CD4-positive, alpha-beta T cell treated with Interleukin-12 subunit alpha and Interleukin-12 subunit beta, for 1 hour (primary cell): ENCODE measurements around the gene ABHD6.
"Not testable (repeated sequence)": the region's sequence is repeated elsewhere in the genome, so short reads cannot be mapped to it uniquely, and the experiment has no call there.

Experiments
- DNase-seq: peaks from one replicate; pipeline ENCODE4 v3.0.0-alpha.2; 2020

The ABHD6 gene

DNA sequence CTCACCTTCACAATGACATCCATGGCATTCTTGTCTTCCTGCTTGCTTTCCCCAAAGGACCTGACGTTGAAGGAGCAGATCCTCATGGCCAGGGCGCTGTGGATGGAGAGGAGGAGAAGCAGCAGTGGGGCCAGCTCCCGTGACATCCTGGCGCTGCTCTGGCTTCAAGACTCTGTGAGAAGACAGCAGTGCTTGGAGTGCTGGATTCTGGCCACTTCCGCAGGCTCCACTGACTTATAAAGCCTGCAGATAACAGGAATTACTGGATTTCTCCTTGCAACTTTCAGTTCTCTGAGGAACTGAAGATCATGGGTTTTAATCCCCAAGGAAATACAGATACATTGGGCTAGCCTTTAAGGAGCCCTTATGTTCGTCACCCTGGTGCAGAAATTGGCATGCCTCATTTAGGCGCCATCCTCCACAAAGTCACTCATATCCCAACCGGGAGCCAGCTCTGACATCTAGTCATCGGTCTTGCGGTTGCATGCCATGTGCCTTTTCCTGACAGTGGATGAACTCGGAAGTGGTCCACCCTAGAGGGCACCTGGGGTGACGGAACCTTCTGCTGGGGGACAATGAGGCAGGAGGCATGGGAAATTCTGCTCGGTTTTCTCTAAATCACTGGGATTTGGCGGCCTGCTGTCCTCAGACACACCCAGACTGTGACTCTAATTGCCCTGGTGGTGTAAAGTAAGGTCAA, 26.7 kb upstream of the ABHD6 start, which contains the start of gene DNASE1L3:
Gene DNASE1L3, minus strand, starts transcription at position 212 of the 700 bp plus-strand sequence. Its CDS starts 66 bp downstream, at position 146.
- no peak for DNase-seq

DNA sequence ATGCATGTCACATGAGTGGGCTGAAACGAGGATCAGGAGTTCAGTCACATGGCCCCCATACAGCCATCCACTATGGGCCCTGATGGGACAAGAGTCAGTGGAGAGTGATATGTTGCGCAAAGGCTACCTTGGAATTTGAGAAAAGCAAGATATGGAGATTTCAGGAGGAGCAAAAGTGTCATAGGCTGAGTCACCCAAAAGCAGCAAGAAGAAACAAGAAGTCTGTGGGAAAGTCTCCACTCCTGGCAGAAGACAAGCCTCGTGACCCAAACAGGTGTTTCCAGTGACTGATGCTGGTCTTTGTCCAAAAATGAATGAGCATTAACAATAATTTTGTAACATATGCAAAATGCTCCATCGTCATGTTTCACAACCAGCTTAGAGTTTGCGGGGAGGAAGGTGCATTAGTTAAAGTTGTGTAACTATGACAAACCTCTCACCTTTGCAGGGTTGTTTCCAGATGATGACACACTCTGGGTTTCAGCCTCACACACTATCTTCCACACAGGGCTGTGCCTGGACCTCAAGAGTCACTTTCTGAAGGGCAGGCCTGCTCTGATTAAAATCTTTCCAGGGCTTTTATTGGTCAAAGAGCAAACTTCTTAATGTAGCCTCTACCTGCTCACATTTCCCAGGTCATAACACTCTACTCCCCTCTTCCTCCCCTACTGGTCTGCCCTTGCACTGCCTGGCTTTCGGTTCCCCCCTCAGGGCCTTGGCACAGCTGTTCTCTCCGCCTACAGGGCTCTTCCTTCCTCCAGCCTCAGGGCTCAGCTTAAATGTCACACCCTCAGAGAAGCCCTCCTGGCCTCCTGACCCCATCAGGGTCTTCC, 22.9 kb upstream of the ABHD6 start:
- DNase-seq = peak; percentile 10

DNA sequence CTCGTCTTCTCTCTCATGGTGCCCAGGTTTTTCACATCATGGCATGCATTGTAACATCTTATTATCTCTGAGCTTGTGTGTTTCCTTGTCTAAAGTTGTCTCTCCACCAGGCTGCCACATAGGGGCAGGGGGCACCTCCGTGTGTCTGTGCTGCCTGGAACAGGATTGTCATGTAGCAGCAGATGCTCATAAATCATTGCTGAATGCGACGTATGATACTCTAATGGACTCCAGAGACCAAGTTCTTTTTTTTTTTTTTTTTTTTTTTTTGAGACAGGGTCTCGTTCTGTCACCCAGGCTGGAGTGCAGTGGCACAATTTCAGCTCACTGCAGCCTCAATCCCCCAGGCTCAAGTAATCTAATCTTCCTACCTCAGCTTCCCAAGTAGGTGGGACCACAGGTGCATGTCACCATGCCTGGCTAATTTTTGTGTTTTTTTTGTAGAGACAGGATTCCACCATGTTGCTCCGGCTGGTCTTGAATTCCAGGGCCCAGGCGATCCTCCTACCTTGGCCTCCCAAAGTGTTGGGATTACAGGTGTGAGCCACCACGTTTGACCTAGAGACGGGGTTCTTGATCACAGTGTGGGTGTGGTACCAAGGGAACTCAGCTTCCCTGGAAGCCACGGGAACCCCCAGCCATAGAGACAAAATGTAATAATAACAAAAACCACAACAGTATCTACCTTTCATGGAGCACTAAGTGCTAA, 22.1 kb upstream of the ABHD6 start:
- no peak for DNase-seq

- DNase-seq = no peak
Observed at GRCh38 chr3:58216496-58217195, 20.9 kb upstream of the ABHD6 start.

- DNase-seq = peak; percentile 69
Observed at GRCh38 chr3:58217209-58217811, 20.3 kb upstream of the ABHD6 start.

DNA sequence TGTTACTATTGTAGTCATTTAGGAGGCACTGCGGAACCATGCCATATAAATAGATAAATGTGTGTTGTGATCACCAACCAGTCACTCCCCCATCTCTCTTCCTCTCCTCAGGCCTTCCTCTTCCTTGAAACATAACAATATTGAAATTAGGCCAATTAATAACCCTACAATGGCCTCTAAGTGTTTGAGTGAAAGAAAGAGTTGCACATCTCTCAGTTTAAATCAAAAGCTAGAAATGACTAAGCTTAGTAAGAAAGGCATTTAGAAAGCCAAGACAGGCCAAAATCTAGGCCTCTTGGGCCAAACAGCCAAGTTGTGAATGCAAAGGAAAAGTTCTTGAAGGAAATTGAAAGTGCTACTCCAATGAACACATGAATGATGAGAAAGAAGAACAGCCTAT, 18.7 kb upstream of the ABHD6 start:
- DNase-seq = no peak

DNA sequence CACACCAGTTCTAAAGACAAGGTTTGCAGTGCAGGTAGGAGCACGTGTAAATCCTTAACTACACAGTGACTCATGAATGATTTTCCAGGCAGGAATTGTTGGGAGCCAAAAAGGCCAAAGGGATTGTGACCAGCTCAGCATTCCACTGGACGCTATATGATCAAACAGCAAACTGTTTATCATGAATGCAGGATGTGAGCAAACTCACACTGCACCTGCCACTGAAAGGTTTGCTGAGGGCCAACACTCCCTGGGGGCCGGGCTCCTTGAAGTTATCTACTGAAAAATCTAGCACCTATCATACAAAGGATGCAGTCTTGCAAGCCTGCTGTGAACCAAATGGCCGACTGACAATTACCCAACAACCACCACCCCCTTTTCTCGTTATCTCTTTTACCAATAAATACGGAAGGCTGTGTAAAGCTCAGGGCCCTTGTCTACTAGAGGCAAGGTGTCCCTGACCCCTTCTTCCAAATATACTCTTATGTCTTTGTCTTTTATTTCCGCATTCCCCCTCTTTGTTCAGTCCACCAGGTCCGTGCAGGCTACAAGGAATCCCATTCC, 15.3 kb upstream of the ABHD6 start:
- DNase-seq = no peak

- no peak for DNase-seq
Observed at GRCh38 chr3:58223855-58224254, 13.7 kb upstream of the ABHD6 start.

GRCh38 chr3:58227933-58228332, 9.7 kb upstream of the ABHD6 start:
- not testable (repeated sequence) for DNase-seq

DNA sequence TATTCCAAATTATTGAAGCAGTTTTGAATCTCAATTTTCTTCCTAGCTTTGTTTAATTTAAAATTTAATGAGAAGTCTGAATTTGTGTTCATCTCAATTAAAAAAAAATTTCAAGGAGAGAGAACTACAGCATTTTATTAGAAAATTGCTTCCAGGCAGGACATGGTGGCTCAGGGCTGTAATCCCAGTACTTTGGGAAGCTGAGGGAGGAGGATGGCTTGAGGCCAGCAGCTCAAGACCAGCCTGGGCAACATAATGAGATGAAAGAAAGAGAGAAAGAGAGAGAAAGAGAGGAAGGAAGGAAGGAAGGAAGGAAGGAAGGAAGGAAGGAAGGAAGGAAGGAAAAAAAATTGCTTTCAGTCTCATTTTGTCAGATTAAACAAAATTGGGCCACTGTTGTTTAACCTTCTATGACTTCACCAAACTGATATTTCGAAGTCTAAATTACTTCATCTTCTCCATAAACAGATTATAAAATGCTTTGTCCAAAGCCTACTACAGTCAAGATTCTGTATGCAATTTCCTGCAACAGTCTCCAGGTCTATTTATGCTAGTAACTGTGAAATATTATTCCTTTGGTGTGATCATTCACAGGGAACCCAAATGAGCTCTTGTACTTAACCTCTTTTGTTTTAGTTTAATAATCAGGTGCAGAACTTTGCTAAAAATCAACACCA, 6.6 kb upstream of the ABHD6 start:
- DNase-seq = no peak

DNA sequence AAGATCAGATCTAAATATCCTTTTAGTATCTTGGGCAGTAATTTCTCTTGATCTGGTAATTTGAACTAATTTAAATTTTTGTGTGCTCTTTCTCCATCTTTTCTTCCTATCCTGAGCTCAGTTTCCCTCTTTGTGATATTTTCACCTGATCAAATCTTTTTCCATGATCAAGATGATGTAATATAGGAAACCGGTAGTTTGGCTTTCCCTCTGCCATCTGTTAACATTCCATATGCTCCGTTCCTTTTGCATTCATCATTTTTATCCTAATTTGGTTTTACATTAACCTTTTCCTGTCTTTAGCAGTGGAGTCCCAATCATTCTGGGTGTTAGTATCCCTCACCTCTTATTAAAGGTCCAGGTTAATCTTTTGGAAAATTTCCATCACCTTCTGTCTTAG, 5.9 kb upstream of the ABHD6 start:
- no peak for DNase-seq

DNA sequence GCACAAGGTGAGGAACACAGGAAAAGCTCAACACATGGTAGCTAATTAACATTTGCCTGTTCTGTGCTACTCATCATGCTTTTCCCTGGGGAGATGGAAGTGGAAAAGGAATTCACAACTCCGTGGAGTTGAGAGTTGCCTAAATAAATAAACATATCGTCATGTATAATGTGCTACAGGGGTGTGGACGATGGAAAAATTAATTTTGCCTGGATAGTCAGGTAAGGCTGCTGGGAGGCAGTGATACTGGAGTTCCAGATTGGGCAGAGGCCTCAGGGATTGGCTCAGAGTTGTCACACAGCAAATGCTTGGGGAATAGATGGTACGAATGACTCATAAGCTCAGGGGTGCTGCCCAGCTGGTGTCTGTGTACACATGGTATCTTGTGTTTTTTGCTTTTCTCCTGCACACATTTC, 3.1 kb upstream of the ABHD6 start:
- DNase-seq = no peak

GRCh38 chr3:58235970-58236369, 1.6 kb upstream of the ABHD6 start:
- no peak for DNase-seq

GRCh38 chr3:58236527-58237237, 910 bp upstream of the ABHD6 start:
- no peak for DNase-seq

GRCh38 chr3:58237941-58238681, 519 bp downstream of the ABHD6 start:
- peak; percentile 26 for DNase-seq

DNA sequence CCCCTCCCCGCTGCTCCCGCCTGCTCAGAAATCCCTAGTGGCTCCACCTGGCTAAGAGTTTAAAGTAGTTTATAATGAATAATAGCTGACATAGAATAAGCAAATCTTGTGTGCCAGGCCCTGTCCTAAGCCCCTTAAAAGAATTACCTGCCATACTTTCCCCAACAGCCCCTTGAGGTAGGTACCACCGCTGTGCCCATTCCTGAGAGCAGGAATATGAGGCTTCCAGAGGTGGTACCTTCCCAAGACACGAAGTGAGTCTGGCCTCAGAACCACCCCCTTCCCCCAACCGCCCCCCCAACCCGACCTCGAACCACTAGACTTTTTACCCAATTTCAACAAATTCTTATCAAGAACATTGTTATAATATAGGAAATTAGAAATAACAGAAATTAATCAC, 1.2 kb downstream of the ABHD6 start:
- DNase-seq = no peak

DNA sequence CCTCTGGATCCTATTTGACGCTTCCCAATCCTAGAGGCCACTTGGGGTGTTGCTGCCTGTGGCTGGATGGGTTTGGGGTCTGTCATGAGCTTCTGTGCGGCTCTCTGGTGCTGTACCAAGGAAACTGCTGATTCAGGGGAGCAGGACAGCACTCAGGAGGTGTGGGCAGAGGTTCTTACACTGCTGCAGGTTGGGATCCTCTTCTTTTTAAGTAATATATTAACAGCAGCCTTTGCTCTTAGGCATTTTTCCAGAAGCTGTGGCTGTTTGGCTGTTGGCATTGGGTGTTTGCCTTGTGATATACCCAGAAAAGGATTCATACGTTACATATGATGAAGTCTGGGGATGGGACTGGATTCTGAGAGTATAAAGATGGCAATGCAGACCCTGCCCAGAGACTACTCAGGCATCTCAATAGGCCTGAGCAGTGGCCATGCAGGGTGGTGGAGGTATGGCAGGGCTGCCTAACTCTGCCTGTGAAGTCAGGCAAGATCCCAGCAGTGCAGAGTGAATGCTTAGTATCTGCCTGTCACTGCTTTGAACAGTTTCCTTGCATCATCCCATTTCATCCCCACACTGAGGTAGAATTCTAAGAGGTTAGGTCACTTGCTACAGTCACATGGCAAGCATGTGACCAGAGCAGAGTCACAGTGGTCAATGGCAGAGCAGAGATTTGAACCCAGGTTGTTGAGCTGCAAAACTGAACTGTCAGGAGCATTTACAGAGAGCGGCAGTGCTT, 3.9 kb downstream of the ABHD6 start:
- no peak for DNase-seq

GRCh38 chr3:58242340-58242739, 4.7 kb downstream of the ABHD6 start:
- no peak for DNase-seq

- not testable (repeated sequence) for DNase-seq
Observed at GRCh38 chr3:58242860-58243259, 5.3 kb downstream of the ABHD6 start.
